Measurements from ENCODE around the gene CACNA2D2.

CACNA2D2 gene

DNA sequence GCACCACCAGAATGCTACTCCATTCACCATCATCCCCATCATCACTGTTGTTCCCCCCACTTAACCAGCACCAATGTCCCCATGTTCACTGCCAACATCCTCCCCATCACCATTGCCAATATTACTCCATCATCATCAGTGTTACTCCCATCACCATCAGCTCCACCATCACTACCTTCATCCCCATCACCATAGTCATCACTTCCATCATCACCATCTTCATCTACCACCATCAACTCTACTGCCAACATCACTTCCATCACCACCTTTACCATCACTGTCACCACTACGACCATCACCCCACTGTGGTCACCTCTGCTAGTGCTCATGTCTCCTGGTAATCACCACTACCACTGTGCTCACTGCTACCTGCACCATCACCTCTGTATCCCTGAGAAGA, 96.9 kb downstream of the CACNA2D2 start:
- no peak for DNase-seq (ENCODE audit: low read depth in 2 of 2)
- no peak overlapping the region for H3K4me3 ChIP-seq (replicated peaks in 1 of 2; ENCODE audit: low read depth in 2 of 2, low read length in 2 of 2)

DNA sequence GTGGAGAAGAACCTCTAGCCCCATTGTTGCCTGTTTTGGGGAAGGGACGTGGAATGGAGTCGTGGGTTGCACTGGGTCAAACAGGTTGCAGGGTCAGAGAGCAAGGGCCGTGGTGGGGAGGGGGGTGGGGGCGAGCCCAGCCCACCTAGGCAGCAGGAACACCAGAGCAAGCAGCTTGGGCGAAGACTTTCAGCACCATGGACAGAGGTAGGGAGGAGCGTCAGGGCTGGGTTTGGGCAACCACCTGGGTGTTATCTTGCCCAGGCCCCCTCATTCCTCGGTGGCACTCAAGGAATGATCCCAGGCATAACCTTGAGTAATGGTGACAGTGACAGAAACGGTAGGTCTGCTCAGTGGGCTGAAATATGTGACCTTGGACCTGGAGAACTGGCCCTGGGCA, 98.2 kb downstream of the CACNA2D2 start:
- peak in 1 of 2 donors; percentile 8 for DNase-seq (ENCODE audit: low read depth in 2 of 2)
- no peak overlapping the region for H3K4me3 ChIP-seq (replicated peaks in 1 of 2; ENCODE audit: low read depth in 2 of 2, low read length in 2 of 2)
- TF ChIP-seq, protein P1, sequence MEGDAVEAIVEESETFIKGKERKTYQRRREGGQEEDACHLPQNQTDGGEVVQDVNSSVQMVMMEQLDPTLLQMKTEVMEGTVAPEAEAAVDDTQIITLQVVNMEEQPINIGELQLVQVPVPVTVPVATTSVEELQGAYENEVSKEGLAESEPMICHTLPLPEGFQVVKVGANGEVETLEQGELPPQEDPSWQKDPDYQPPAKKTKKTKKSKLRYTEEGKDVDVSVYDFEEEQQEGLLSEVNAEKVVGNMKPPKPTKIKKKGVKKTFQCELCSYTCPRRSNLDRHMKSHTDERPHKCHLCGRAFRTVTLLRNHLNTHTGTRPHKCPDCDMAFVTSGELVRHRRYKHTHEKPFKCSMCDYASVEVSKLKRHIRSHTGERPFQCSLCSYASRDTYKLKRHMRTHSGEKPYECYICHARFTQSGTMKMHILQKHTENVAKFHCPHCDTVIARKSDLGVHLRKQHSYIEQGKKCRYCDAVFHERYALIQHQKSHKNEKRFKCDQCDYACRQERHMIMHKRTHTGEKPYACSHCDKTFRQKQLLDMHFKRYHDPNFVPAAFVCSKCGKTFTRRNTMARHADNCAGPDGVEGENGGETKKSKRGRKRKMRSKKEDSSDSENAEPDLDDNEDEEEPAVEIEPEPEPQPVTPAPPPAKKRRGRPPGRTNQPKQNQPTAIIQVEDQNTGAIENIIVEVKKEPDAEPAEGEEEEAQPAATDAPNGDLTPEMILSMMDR (IDR thresholded peaks at IDR 0.05; ENCODE audit: low read depth, low read length) = no peak

More for the DNA sequence above, 96.9 kb downstream of the CACNA2D2 start:
- TF ChIP-seq, protein P1 (IDR thresholded peaks at IDR 0.05; ENCODE audit: low read depth, low read length) = no peak

DNA sequence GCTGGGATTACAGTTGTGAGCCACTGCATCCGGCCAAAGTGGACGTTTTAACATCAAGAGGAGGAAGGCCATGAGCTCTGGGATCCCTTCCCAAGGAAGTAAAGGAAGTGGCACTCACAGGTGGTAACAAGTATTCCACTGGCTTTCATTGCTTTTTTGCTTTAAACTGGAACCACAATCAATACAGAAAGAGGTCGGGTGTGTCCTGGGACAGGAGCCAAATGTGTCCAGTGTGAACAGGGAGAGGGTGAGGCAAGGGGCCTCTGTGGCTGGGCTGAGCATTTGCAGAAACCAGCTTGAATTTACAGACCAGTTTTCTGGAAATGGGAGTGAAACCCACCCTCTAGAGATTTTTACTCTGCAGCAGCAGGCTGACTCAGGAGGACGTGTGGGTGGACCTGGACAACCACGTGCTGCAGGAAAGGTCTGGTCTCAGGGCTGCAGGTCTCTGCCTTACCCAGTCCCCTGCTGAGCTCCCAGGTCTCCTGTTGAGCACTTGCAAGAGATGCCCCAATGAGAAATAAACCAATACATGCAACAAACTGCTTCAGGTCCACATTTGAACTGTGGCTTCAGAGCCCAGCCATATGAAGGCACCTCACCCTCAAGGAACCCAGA, 101.3 kb downstream of the CACNA2D2 start:
- H3K4me3 ChIP-seq (replicated peaks in 1 of 2; ENCODE audit: low read depth in 2 of 2, low read length in 2 of 2) = no peak overlapping the region
- DNase-seq (ENCODE audit: low read depth in 2 of 2) = no peak
- TF ChIP-seq, protein P1 (IDR thresholded peaks at IDR 0.05; ENCODE audit: low read depth, low read length) = no peak

DNA sequence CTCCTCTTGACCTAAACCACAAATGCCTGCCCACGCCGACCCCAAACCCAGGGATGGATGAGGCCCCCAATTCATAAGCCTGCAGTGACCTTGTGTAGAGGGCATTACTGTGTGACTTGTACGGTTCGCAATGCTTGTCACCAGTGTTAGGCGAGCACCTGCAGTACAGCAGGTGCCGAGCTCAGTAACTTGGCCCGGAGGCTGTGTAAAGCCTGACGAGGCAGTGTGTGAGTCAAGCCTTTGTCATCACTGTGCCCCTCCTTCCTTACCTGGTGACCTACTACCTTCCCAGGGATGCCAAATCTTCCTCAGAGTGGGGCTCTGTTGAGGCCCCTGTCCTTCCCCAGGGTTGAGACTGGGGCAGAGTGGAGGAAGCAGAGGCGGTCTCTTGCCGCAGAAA, 106.9 kb downstream of the CACNA2D2 start:
- TF ChIP-seq, protein P1 (IDR thresholded peaks at IDR 0.05; ENCODE audit: low read depth, low read length) = no peak
- H3K4me3 ChIP-seq (replicated peaks in 1 of 2; ENCODE audit: low read depth in 2 of 2, low read length in 2 of 2) = no peak overlapping the region
- DNase-seq (ENCODE audit: low read depth in 2 of 2) = no peak

DNA sequence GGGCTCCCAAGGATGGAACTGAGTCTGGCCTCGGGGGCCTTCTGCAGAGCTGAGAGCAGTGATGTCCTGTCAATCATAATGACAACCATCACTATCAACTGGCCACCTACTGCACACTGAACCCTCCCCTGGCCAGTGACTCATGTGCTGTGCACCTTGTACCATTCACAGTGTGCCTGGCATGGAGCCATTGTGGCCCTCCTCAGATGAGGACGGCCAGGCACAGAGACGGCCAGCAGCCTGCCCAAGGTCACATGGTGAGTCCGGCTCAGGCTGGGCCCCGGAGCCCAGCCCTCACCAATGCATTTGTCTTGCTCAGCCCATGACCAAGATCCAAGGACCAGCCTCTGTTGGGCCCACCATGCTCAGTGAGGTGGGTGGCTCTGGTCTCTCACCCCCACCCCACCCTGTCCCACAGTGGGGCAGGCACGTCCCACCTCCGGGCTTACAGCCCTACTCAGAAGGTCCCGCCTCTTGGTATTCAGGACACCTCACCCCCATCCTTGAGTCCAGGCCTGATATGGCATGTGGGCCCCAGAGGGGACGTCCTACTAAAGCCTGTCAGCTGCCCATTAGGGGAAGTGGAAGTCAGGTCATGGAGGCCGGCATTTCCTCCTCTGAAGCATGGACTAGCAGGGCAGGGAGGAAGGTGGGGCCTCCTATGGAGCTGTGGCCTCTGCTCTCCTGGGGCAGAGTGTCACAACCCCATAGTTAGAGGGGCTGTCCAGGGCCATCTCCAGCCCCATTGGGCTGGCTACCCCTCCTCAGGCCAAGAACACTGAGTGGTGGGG, 108.2 kb downstream of the CACNA2D2 start:
- TF ChIP-seq, protein P1 (IDR thresholded peaks at IDR 0.05; ENCODE audit: low read depth, low read length) = no peak
- H3K4me3 ChIP-seq (replicated peaks in 1 of 2; ENCODE audit: low read depth in 2 of 2, low read length in 2 of 2) = no peak overlapping the region
- DNase-seq (ENCODE audit: low read depth in 2 of 2) = no peak

DNA sequence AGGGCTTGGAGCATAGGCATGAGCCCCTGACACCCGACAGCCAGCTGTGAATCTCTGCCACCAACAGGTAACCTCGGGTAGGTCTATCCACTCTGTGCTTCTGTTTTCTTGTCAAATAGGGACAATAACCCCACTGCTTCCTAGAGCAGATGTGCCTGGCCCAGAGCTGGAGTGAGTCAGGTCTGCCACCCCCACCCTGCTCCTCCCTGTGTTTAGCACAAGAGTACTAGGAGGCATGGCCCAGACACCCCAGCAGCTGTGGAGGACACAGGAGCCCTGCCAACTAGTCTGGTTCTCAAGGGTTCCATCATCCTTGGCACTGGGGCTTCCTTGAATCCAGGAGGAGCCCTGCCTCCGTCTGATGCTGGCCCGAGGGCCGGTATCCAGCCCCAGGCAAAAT, 110.4 kb downstream of the CACNA2D2 start:
- no peak overlapping the region for H3K4me3 ChIP-seq (replicated peaks in 1 of 2; ENCODE audit: low read depth in 2 of 2, low read length in 2 of 2)
- DNase-seq (ENCODE audit: low read depth in 2 of 2) = no peak
- TF ChIP-seq, protein P1 (IDR thresholded peaks at IDR 0.05; ENCODE audit: low read depth, low read length) = no peak

Measured in cardiac fibroblast (primary cell).